ENCODE measurements around the gene CCDC197. TPM values are rescaled to one million over a fixed set of nuclear protein-coding genes. Genes with fewer than 3 reads are reported as not detected.

The CCDC197 gene
- total RNA-seq, 1 donor from 2014 or later = not detected

DNA sequence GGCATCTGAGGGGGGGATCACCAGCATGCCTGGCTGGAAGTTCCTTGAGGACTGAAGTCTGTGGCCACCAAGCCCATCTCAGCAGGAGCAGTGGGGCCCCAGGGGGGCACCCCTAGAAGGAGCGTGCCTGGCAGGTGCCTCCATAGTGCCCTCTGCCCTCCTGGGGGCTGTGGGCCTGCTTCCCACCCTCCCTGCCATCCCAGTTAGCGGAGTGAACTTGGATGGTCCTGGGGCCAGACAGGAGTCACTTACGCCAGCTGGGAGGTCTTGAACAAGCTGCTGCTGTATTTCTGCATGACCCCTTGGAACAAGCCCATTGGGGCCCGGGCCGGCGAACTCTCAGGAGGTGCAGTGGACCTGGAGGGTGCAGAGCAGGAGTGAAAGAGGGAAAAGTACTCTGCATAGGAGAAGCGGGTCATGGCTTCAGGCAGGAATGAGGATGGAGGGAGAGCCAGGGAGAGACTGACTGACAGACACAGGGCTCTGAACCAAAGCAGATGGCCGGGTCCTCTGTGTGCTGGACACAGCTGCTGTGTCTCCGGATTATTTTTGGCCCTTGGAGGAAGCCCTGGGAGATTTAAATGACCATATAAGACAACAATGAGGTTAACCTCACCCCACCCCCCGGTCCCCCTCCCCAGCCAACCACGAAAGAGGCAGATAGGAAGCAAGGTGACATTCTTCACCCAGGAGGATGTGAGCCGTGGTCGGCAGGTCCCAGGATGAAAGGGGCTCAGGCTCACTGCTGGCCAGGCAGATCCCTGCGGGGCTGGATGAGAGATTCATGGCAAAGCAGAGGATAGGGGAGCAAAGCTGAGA, 40.4 kb upstream of the CCDC197 start:
- no peaks in the 10 kb centered on the region for H3K9me3 Mint-ChIP-seq (ENCODE audit: low read depth)
- no peak overlapping the region for H3K27ac Mint-ChIP-seq

DNA sequence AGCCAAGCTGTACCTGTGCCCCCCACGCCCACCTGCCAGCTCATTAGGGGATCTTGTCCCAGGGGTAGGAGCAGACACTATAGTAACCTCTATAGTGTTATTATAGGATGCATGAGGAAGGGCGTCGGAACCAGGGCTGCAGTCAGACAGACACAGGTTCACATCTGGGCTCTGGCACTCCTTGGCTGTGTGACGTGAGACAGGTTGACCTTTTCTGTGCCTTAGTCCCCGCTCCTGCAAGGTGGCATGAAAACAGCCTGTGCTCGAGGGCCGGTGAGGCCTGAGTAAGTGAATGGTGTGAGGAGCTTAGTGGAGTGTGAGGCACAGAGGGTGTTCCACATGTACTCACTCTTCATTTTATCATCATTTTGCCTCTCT, 39.8 kb upstream of the CCDC197 start:
- Mint-ChIP-seq H3K4me3 (ENCODE audit: low read depth) (no peak overlapping the region), H3K36me3 (ENCODE audit: insufficient read depth) (no peaks in the 10 kb centered on the region), H3K27me3 (peaks cover 13% of the 10 kb centered on the region), H3K9me3 (ENCODE audit: low read depth) (no peaks in the 10 kb centered on the region), H3K27ac (no peak overlapping the region), H3K4me1 (ENCODE audit: low read depth) (peaks cover 6% of the 10 kb centered on the region)
- no peak for DNase-seq (ENCODE audit: low spot score, unreplicated experiment)
- TF ChIP-seq, protein P1, sequence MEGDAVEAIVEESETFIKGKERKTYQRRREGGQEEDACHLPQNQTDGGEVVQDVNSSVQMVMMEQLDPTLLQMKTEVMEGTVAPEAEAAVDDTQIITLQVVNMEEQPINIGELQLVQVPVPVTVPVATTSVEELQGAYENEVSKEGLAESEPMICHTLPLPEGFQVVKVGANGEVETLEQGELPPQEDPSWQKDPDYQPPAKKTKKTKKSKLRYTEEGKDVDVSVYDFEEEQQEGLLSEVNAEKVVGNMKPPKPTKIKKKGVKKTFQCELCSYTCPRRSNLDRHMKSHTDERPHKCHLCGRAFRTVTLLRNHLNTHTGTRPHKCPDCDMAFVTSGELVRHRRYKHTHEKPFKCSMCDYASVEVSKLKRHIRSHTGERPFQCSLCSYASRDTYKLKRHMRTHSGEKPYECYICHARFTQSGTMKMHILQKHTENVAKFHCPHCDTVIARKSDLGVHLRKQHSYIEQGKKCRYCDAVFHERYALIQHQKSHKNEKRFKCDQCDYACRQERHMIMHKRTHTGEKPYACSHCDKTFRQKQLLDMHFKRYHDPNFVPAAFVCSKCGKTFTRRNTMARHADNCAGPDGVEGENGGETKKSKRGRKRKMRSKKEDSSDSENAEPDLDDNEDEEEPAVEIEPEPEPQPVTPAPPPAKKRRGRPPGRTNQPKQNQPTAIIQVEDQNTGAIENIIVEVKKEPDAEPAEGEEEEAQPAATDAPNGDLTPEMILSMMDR (IDR thresholded peaks at IDR 0.05; ENCODE audit: unreplicated experiment) = no peak

More for the DNA sequence above, 40.4 kb upstream of the CCDC197 start:
- TF ChIP-seq, protein P1 (IDR thresholded peaks at IDR 0.05; ENCODE audit: unreplicated experiment) = no peak
- Mint-ChIP-seq H3K27me3 (peaks cover 13% of the 10 kb centered on the region), H3K4me3 (ENCODE audit: low read depth) (no peak overlapping the region), H3K4me1 (ENCODE audit: low read depth) (peaks cover 6% of the 10 kb centered on the region), H3K36me3 (ENCODE audit: insufficient read depth) (no peaks in the 10 kb centered on the region)
- no peak for DNase-seq (ENCODE audit: low spot score, unreplicated experiment)

DNA sequence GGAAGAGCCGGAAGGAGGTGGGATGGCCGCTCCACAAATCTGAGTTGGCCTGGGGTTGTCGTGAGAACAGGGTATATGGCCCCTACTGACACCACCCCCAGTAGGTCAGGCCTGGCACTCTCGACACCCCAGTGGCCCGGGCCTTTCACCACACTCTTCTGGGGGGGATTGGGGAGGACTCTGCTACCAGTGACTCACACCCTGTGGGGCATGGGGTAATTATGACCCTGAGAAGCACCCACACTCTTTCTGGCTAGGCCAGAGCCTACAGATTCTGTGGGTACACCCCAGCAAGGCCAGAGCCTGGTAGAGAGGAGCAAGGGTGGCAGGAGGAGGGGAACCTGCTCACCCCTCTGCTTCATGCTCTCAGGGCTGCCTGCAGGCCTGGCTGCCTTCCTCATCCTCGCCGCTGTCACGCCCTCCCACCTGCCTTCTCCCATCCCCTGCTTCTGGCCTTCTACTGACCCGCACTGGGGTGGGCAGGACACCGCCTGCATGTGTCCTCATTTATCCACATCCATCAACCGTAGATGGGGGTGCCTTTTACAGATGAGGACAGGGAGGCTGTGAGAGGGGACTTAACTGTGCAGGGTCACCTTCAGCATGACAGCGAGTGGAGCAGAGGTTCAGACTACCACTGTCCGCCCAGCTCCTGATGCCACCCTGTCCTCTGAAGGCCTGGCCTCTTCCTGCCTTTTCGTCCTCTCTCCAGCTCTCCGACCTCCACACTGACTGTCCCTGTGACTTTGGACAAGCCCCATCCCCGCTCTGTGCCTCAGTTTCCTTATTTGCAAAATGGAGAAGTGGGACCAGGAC, 39.1 kb upstream of the CCDC197 start:
- DNase-seq (ENCODE audit: low spot score, unreplicated experiment) = no peak
- H3K27ac Mint-ChIP-seq = no peak overlapping the region
- peaks cover 6% of the 10 kb centered on the region for H3K4me1 Mint-ChIP-seq (ENCODE audit: low read depth)
- H3K4me3 Mint-ChIP-seq (ENCODE audit: low read depth) = no peak overlapping the region
- H3K36me3 Mint-ChIP-seq (ENCODE audit: insufficient read depth) = no peaks in the 10 kb centered on the region
- TF ChIP-seq, protein P1 (IDR thresholded peaks at IDR 0.05; ENCODE audit: unreplicated experiment) = no peak
- no peaks in the 10 kb centered on the region for H3K9me3 Mint-ChIP-seq (ENCODE audit: low read depth)
- peaks cover 13% of the 10 kb centered on the region for H3K27me3 Mint-ChIP-seq

DNA sequence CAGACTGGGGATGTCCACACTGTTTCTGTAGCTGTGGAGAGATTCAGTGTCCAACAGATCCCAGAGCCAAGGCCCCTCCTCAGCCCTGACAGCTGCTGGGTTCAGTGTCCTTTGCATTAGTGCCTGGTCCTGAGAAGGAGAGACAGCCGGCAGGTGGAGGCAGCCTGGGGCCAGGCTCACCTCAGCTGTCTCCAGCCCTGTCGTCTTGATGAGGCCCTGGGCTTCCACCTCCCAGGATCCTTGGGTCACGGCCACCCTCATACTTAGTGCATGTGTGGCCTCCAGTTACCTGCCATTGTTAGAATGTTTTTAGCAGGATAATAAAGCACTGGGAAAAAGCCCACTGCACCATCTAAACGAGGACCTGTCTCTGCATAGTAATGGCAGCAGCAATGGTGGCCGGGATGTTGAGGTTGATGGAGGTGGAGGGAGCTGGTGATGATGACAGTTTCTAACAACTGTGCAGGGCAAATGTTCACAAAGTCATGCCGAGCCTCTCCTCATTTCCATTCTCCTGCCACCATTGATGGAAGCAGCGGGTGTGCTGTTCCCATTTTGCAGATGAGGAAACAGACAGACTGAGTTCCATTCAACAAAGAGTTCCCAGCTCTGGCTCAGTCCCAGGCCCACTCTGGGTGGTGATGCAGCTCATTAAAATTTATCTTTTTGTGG, 38.4 kb upstream of the CCDC197 start:
- Mint-ChIP-seq H3K4me3 (ENCODE audit: low read depth) (no peak overlapping the region), H3K9me3 (ENCODE audit: low read depth) (no peaks in the 10 kb centered on the region), H3K27me3 (peaks cover 13% of the 10 kb centered on the region), H3K36me3 (ENCODE audit: insufficient read depth) (no peaks in the 10 kb centered on the region), H3K4me1 (ENCODE audit: low read depth) (peaks cover 6% of the 10 kb centered on the region), H3K27ac (peak overlapping the region; percentile 92)
- DNase-seq (ENCODE audit: low spot score, unreplicated experiment) = no peak
- TF ChIP-seq, protein P1 (IDR thresholded peaks at IDR 0.05; ENCODE audit: unreplicated experiment) = no peak

Measured in progenitor cell of endocrine pancreas (in vitro differentiated cells).